Prostate gland (tissue), 2 donors: ENCODE measurements around the gene ENGASE.

Experiments
- POLR2AphosphoS5 ChIP-seq: sonication (generic); formaldehyde crosslinking; IDR thresholded peaks from one replicate; pipeline ENCODE4 v1.6.1; 2017; ENCODE audit warnings: antibody characterized with exemption
- TF ChIP-seq, protein P1 (sequence below), 4 experiments: fragments of 200-600 bp in 2 of 4; fragments of 450-650 bp in 2 of 4; sonication (generic) in 2 of 4; IDR thresholded peaks; 1 replicate in 3 of 4; 2 replicates in 1 of 4; pipeline ENCODE4 v1.5.1; 2016 to 2019; ENCODE audit warnings: antibody characterized with exemption in 4 of 4, mild to moderate bottlenecking in 2 of 4, moderate library complexity in 2 of 4

DNA sequence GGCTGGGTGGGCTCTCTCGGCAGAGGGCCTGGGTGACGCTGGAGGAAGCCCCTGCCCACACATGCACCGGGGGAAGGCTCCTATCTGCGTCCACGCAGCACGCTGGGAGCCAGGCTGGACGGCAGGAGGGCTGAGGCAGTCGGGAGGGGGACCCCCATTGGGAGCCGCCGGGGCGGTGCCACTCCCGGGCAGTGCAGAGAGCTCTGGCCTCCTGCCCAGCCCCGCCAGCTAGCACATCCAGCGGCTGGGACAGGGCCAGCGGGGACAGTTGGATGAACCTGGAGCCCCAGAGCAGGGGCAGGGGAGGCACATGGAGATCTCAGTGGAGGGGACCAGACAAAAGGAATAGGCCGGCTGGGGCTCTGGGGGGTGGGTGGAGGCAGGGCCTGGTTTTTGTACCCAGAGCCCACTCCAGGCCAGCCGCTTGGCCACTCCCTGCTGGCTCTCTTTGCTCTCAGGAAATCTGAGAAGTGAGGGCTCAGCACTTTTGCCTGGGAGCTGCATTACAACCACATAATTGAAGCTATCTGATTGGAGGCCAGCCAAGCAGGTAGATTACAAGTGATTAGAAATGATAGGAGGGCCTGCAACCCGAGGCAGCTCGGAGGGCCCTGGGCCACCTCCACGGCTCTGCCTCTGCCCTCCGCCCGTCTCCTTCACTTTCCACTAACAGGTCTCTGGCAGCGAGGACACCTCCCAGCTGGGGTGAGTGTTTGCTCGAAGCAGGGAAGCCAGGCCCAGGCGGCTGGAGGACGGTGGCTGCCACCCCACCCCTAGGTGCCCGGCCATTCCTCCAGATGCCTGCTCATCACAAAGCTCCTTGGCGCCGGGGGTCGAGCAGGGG is 40.1 kb downstream of the ENGASE start:
- TF ChIP-seq, protein P1, sequence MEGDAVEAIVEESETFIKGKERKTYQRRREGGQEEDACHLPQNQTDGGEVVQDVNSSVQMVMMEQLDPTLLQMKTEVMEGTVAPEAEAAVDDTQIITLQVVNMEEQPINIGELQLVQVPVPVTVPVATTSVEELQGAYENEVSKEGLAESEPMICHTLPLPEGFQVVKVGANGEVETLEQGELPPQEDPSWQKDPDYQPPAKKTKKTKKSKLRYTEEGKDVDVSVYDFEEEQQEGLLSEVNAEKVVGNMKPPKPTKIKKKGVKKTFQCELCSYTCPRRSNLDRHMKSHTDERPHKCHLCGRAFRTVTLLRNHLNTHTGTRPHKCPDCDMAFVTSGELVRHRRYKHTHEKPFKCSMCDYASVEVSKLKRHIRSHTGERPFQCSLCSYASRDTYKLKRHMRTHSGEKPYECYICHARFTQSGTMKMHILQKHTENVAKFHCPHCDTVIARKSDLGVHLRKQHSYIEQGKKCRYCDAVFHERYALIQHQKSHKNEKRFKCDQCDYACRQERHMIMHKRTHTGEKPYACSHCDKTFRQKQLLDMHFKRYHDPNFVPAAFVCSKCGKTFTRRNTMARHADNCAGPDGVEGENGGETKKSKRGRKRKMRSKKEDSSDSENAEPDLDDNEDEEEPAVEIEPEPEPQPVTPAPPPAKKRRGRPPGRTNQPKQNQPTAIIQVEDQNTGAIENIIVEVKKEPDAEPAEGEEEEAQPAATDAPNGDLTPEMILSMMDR (IDR thresholded peaks at IDR 0.05): no peak
- TF ChIP-seq POLR2AphosphoS5: peak; percentile 80
